GM12878 (cell line): ENCODE results near the gene TYW5.

Experiments used
- BMI1 ChIP-seq: fragments of 450-650 bp; IDR thresholded peaks from 2 replicates; pipeline ENCODE4 v1.6.1; 2016; ENCODE audit warnings: mild to moderate bottlenecking, moderate library complexity, borderline replicate concordance
- KLF5 ChIP-seq: fragments of 450-650 bp; IDR thresholded peaks from 2 replicates; pipeline ENCODE4 v1.6.1; 2014; ENCODE audit warnings: mild to moderate bottlenecking; ENCODE audit not compliant: partially characterized antibody
- NR2C2 ChIP-seq: IDR thresholded peaks from 2 replicates; pipeline ENCODE4 v1.6.1; 2011; ENCODE audit warnings: borderline replicate concordance, low read depth; ENCODE audit not compliant: control insufficient read depth, insufficient read length
- NR2F1 ChIP-seq: fragments of 450-650 bp; conservative IDR thresholded peaks from 2 replicates; pipeline ENCODE4 v1.6.1; 2017; ENCODE audit warnings: mild to moderate bottlenecking
- POLR2A ChIP-seq: IDR thresholded peaks from 2 replicates; pipeline ENCODE4 v1.6.1; 2011; ENCODE audit warnings: low read depth, mild to moderate bottlenecking, low read length
- RAD51 ChIP-seq: fragments of 450-650 bp; IDR thresholded peaks from 2 replicates; pipeline ENCODE4 v1.6.1; 2016; ENCODE audit warnings: moderate library complexity, mild to moderate bottlenecking, inconsistent platforms
- SP1 ChIP-seq: IDR thresholded peaks from one replicate; pipeline ENCODE4 v1.6.1; 2011; ENCODE audit warnings: low read depth, low read length
- SPI1 ChIP-seq: IDR thresholded peaks from 2 replicates; pipeline ENCODE4 v1.6.1; 2011; ENCODE audit warnings: low read depth, mild to moderate bottlenecking, low read length, moderate library complexity, borderline replicate concordance; ENCODE audit not compliant: insufficient read depth
- TARDBP ChIP-seq: IDR thresholded peaks from 2 replicates; pipeline ENCODE4 v1.6.1; 2016; ENCODE audit warnings: borderline replicate concordance
- TF ChIP-seq, protein P1 (sequence below), 3 experiments: IDR thresholded peaks in 2 of 3; conservative IDR thresholded peaks in 1 of 3; 2 replicates each; pipeline ENCODE4 v1.5.1; 2011; ENCODE audit warnings: low read depth in 3 of 3, low read length in 3 of 3, mild to moderate bottlenecking in 3 of 3, control low read depth in 2 of 3, moderate library complexity in 2 of 3, inconsistent platforms in 1 of 3, mixed read lengths in 1 of 3; ENCODE audit not compliant: control insufficient read depth in 2 of 3, insufficient read depth in 1 of 3; ENCODE audit errors: extremely low read depth in 1 of 3
- TF ChIP-seq, protein P2 (sequence below): IDR thresholded peaks from 2 replicates; pipeline ENCODE4 v1.6.1; 2012; ENCODE audit warnings: mild to moderate bottlenecking, low read depth, low read length

DNA sequence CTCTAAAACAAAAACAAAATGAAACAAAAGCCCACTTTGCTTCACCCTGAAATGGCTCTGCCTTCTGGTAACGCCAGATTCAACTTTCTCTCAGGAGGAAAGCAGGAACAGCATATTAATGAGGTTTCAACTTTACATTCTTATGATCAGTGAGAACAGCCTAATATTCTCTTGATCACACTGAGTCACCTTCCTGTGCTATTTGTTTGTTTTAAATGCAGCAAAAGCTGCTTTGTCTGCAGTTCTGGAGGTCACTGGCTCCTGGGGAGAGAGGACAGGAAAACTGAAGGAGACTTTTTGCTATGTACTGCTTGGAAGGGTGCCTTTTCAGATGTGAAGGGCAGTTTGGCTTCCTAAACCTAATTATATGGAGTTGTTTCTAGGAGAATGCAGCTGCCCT, 48.2 kb upstream of the TYW5 start:
- TF ChIP-seq, protein P1, sequence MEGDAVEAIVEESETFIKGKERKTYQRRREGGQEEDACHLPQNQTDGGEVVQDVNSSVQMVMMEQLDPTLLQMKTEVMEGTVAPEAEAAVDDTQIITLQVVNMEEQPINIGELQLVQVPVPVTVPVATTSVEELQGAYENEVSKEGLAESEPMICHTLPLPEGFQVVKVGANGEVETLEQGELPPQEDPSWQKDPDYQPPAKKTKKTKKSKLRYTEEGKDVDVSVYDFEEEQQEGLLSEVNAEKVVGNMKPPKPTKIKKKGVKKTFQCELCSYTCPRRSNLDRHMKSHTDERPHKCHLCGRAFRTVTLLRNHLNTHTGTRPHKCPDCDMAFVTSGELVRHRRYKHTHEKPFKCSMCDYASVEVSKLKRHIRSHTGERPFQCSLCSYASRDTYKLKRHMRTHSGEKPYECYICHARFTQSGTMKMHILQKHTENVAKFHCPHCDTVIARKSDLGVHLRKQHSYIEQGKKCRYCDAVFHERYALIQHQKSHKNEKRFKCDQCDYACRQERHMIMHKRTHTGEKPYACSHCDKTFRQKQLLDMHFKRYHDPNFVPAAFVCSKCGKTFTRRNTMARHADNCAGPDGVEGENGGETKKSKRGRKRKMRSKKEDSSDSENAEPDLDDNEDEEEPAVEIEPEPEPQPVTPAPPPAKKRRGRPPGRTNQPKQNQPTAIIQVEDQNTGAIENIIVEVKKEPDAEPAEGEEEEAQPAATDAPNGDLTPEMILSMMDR (IDR thresholded peaks at IDR 0.05 in 2 of 3, conservative IDR thresholded peaks at IDR 0.05 in 1 of 3; ENCODE audit: control insufficient read depth in 2 of 3, extremely low read depth in 1 of 3, insufficient read depth in 1 of 3, low read depth in 3 of 3, low read length in 3 of 3), result no peak
- no peak for TF ChIP-seq BMI1
- no peak for TF ChIP-seq POLR2A
- TF ChIP-seq NR2C2, result no peak
- TF ChIP-seq, protein P2, sequence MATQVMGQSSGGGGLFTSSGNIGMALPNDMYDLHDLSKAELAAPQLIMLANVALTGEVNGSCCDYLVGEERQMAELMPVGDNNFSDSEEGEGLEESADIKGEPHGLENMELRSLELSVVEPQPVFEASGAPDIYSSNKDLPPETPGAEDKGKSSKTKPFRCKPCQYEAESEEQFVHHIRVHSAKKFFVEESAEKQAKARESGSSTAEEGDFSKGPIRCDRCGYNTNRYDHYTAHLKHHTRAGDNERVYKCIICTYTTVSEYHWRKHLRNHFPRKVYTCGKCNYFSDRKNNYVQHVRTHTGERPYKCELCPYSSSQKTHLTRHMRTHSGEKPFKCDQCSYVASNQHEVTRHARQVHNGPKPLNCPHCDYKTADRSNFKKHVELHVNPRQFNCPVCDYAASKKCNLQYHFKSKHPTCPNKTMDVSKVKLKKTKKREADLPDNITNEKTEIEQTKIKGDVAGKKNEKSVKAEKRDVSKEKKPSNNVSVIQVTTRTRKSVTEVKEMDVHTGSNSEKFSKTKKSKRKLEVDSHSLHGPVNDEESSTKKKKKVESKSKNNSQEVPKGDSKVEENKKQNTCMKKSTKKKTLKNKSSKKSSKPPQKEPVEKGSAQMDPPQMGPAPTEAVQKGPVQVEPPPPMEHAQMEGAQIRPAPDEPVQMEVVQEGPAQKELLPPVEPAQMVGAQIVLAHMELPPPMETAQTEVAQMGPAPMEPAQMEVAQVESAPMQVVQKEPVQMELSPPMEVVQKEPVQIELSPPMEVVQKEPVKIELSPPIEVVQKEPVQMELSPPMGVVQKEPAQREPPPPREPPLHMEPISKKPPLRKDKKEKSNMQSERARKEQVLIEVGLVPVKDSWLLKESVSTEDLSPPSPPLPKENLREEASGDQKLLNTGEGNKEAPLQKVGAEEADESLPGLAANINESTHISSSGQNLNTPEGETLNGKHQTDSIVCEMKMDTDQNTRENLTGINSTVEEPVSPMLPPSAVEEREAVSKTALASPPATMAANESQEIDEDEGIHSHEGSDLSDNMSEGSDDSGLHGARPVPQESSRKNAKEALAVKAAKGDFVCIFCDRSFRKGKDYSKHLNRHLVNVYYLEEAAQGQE, result no peak
- TF ChIP-seq KLF5, result no peak
- TF ChIP-seq TARDBP, result no peak
- no peak for TF ChIP-seq SP1
- no peak for TF ChIP-seq NR2F1
- no peak for TF ChIP-seq RAD51
- TF ChIP-seq SPI1, result no peak
